Forelimb muscle (tissue), 1 donor: ENCODE measurements around the gene MUTYH. TPM values are rescaled to one million over a fixed set of nuclear protein-coding genes. Genes with fewer than 3 reads are reported as not detected.

Experiments
- polyA plus RNA-seq: library from polyadenylated mRNA; unstranded; fragments of 120-200 nt; gene quantifications from one replicate; pipeline ENCODE4 v1.2.1, GENCODE V29; 2013; ENCODE audit not compliant: insufficient read length

The MUTYH gene
- polyA plus RNA-seq, 1 donor: 16.9 TPM

Other genes with a start within 250 kb of the MUTYH start
- 0.57 TPM for gene ZSWIM5, start 133.8 kb downstream of the MUTYH start, polyA plus RNA-seq
- 2.1 TPM for gene HPDL, start 13.5 kb downstream of the MUTYH start, polyA plus RNA-seq
- 6.0 TPM for gene TOE1, start 270 bp downstream of the MUTYH start, polyA plus RNA-seq
- 1.9 TPM for gene TESK2, start 150.7 kb upstream of the MUTYH start, polyA plus RNA-seq
- 2.1 TPM for gene CCDC163, start 159.6 kb upstream of the MUTYH start, polyA plus RNA-seq
- gene MMACHC, start 159.9 kb upstream of the MUTYH start, polyA plus RNA-seq: 7.5 TPM
- gene PRDX1, start 181.4 kb upstream of the MUTYH start, polyA plus RNA-seq: 142 TPM
- gene AKR1A1, start 210.4 kb upstream of the MUTYH start, polyA plus RNA-seq: 73.4 TPM
- gene NASP, start 243.6 kb upstream of the MUTYH start, polyA plus RNA-seq: 141 TPM